Upper lobe of left lung (tissue), 6 donors: ENCODE data around the gene MEF2A. TPM values are rescaled to one million over a fixed set of nuclear protein-coding genes. Genes with fewer than 3 reads are reported as not detected.

ENCODE experiments used
- ATAC-seq, 2 donors: fragments of 200-7000 bp; cut with Tn5 transposase; one replicate each; pipeline ENCODE4 v1.9.1; 2022; ENCODE audit warnings: mild to moderate bottlenecking in 2 of 2, moderate library complexity in 2 of 2; ENCODE audit not compliant: low FRiP score in 2 of 2
- DNase-seq, 2 donors: peaks; one replicate each; pipeline ENCODE4 v3.0.0-alpha.2; 2019 to 2020
- H3K27ac ChIP-seq, 4 donors: fragments of 200-600 bp; sonication (generic); one replicate each; pipeline ENCODE4 v1.5.1; 2016 to 2019
- H3K27me3 ChIP-seq, 4 donors: fragments of 200-600 bp; sonication (generic); one replicate each; pipeline ENCODE4 v1.5.1; 2017 to 2019
- H3K36me3 ChIP-seq, 4 donors: fragments of 200-600 bp; sonication (generic); one replicate each; pipeline ENCODE4 v1.5.1; 2016 to 2019
- H3K4me1 ChIP-seq, 4 donors: fragments of 200-600 bp; sonication (generic); one replicate each; pipeline ENCODE4 v1.5.1; 2018 to 2019
- H3K4me3 ChIP-seq, 4 donors: fragments of 200-600 bp; sonication (generic); one replicate each; pipeline ENCODE4 v1.5.1; 2017 to 2019; ENCODE audit warnings: mild to moderate bottlenecking in 2 of 4, moderate library complexity in 1 of 4
- H3K9me3 ChIP-seq, 4 donors: fragments of 200-600 bp; sonication (generic); one replicate each; pipeline ENCODE4 v1.5.1; 2018 to 2019
- EP300 ChIP-seq, 4 donors: sonication (generic); formaldehyde crosslinking; IDR thresholded peaks; one replicate each; pipeline ENCODE4 v1.5.1; 2017; ENCODE audit warnings: antibody characterized with exemption in 4 of 4, control low read depth in 2 of 4
- POLR2A ChIP-seq, 4 donors: fragments of 450-650 bp; IDR thresholded peaks; one replicate each; pipeline ENCODE4 v1.5.1; 2016 to 2017; ENCODE audit warnings: antibody characterized with exemption in 4 of 4, mild to moderate bottlenecking in 2 of 4
- POLR2AphosphoS5 ChIP-seq, 2 donors: sonication (generic); formaldehyde crosslinking; IDR thresholded peaks; one replicate each; pipeline ENCODE4 v1.5.1; 2017; ENCODE audit warnings: antibody characterized with exemption in 2 of 2
- WGBS, 2 donors: methylation state at CpG; one replicate each; pipeline ENCODE4 v1.1.5; 2017 to 2018; 5-methylcytosine and 5-hydroxymethylcytosine counted together
- total RNA-seq, 6 donors: library from RNA; depleted of rRNA in 4 of 6; stranded (reverse); fragments of >200 nt in 4 of 6; gene quantifications; one replicate each; pipeline versions ENCODE4 v1.1.0 to v1.2.1, GENCODE V29; 2016 to 2021
- TF ChIP-seq, protein P1 (sequence below), 6 experiments: fragments of 450-650 bp in 4 of 6; fragments of 200-600 bp in 2 of 6; sonication (generic) in 2 of 6; IDR thresholded peaks; one replicate each; pipeline ENCODE4 v1.5.1; 2016 to 2019; ENCODE audit warnings: antibody characterized with exemption in 6 of 6
- donor health status: DM: no; HTN: no; CAD: no; lungs with moderate emphysema.
- donor health status: DM: no; HTN: yes; CAD: no; lungs with severe emphysema.

Gene MEF2A
- total RNA-seq, 6 donors from 2014 or later: 54.9 to 89.1 (median 75.2) TPM

DNA sequence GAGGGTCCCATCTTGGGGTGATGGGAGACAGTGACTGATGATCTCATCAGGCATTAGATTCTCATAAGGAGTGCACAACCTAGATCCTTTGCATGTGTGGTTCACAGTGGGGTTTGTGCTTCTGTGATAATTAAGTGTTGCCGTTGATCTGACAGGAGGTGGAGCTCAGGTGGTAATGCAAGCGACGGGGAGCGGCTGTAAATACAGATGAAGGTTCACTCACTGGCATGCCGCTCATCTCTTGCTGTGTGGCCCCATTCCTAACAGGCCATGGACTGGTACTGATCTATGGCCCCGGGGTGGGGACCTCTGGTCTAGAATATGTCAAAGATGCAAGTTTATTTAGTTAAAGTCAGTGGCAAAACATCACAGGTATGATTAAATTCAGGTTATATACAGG is 8.7 kb downstream of the MEF2A start:
- Histone ChIP-seq H3K9me3 (no peaks in the 10 kb centered on the region), H3K27me3 (no peaks in the 10 kb centered on the region), H3K27ac (no peak overlapping the region), H3K4me1 (peaks cover 11 to 28% (median 19%) of the 10 kb centered on the region in 4 donors), H3K4me3 (no peak overlapping the region), H3K36me3 (no peaks in the 10 kb centered on the region)
- WGBS, 2 donors: 96 to 100% methylated on average over 3 to 6 of the region's 6 CpGs
- ATAC-seq: no peak
- TF ChIP-seq POLR2A (IDR thresholded peaks at IDR 0.05) (no peak), EP300 (IDR thresholded peaks at IDR 0.05) (no peak), POLR2AphosphoS5 (IDR thresholded peaks at IDR 0.05) (no peak)
- TF ChIP-seq, protein P1, sequence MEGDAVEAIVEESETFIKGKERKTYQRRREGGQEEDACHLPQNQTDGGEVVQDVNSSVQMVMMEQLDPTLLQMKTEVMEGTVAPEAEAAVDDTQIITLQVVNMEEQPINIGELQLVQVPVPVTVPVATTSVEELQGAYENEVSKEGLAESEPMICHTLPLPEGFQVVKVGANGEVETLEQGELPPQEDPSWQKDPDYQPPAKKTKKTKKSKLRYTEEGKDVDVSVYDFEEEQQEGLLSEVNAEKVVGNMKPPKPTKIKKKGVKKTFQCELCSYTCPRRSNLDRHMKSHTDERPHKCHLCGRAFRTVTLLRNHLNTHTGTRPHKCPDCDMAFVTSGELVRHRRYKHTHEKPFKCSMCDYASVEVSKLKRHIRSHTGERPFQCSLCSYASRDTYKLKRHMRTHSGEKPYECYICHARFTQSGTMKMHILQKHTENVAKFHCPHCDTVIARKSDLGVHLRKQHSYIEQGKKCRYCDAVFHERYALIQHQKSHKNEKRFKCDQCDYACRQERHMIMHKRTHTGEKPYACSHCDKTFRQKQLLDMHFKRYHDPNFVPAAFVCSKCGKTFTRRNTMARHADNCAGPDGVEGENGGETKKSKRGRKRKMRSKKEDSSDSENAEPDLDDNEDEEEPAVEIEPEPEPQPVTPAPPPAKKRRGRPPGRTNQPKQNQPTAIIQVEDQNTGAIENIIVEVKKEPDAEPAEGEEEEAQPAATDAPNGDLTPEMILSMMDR (IDR thresholded peaks at IDR 0.05): no peak
- no peak for DNase-seq

DNA sequence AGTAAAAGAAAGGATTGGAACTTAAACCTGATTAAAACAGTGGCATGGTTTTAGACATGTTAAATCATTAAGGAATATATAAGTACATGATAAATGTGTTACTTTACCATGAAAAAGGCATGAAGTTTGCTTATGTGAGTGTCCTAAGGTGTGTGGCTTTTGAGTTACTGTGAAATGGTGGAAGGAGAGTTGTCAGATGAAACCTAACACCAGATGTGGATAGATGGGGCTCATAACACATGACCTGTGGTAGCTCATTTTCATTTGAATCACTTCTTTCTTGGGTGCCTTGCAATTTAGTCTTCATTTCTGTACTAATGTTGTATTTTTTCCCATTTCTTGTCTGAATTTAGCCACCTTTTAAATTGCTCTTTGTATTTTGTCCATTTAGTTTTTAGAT is 13.0 kb downstream of the MEF2A start:
- no peak for DNase-seq
- TF ChIP-seq, protein P1 (IDR thresholded peaks at IDR 0.05): no peak
- TF ChIP-seq POLR2AphosphoS5 (IDR thresholded peaks at IDR 0.05) (no peak), POLR2A (IDR thresholded peaks at IDR 0.05) (no peak)
- Histone ChIP-seq H3K4me1 (peaks cover 13 to 27% (median 24%) of the 10 kb centered on the region in 4 donors), H3K27me3 (no peaks in the 10 kb centered on the region), H3K27ac (no peak overlapping the region), H3K4me3 (no peak overlapping the region), H3K36me3 (no peaks in the 10 kb centered on the region), H3K9me3 (no peaks in the 10 kb centered on the region)
- no peak for ATAC-seq

DNA sequence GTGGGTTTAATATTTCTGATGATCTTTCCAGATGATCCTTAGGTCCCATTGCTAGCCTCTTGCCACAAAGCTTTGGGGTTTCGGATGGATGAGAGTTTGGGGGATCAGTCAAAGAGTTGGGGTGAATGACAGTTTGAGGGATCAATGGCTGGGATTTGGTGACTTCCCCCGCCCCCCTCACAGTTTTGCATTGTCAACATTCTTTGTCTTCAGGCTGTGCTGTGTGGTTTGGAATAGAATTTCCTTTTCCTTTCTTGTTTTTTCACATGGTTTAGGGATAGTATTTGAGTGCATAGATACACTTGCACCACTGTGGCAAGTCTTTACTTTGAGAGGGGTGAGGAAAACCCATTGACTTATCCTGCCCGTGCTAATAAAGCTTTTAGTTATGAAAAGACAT is 14.3 kb downstream of the MEF2A start:
- ATAC-seq: no peak
- no peaks in the 10 kb centered on the region for H3K27me3 ChIP-seq
- DNase-seq: no peak
- no peak overlapping the region for H3K4me3 ChIP-seq
- H3K27ac ChIP-seq: no peak overlapping the region
- H3K9me3 ChIP-seq: peaks cover 0 to 4% (median 0%) of the 10 kb centered on the region in 4 donors
- TF ChIP-seq POLR2A (IDR thresholded peaks at IDR 0.05): no peak
- no peak for TF ChIP-seq EP300 (IDR thresholded peaks at IDR 0.05)
- TF ChIP-seq POLR2AphosphoS5 (IDR thresholded peaks at IDR 0.05): no peak
- TF ChIP-seq, protein P1 (IDR thresholded peaks at IDR 0.05): no peak
- no peaks in the 10 kb centered on the region for H3K36me3 ChIP-seq
- WGBS, 2 donors: 83 to 90% methylated on average over 3 of the region's 3 CpGs
- H3K4me1 ChIP-seq: peaks cover 13 to 25% (median 20%) of the 10 kb centered on the region in 4 donors

DNA sequence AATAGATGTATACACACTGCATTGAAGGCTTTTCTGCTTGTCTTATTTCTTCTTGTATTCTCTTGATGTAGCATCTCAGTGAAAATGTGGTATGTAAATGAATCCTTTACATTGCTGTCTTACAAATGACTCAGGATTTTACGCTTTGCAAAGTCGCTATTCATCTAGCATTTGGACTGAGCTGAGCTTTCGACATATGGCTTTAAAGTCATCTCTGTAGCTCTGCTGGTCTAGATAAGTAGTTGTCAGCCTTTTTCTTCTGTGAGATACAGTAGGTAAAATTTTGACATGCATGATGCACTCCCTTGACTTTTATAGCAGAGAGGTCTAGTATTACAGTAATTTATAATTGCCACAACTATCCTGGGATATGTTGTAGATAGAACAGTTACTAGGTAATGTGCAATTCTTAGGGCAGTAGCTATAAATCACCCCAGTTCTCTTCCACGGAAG is 16.8 kb downstream of the MEF2A start:
- no peak overlapping the region for H3K4me3 ChIP-seq
- ATAC-seq (no peak), DNase-seq (no peak)
- peaks cover 13 to 25% (median 20%) of the 10 kb centered on the region in 4 donors for H3K4me1 ChIP-seq
- no peaks in the 10 kb centered on the region for H3K27me3 ChIP-seq
- H3K27ac ChIP-seq: no peak overlapping the region
- peaks cover 0 to 10% (median 4%) of the 10 kb centered on the region in 4 donors for H3K9me3 ChIP-seq
- H3K36me3 ChIP-seq: no peaks in the 10 kb centered on the region
- TF ChIP-seq POLR2AphosphoS5 (IDR thresholded peaks at IDR 0.05): no peak
- TF ChIP-seq, protein P1 (IDR thresholded peaks at IDR 0.05): no peak
- TF ChIP-seq EP300 (IDR thresholded peaks at IDR 0.05): no peak
- no peak for TF ChIP-seq POLR2A (IDR thresholded peaks at IDR 0.05)
- WGBS, 2 donors: 83 to 85% methylated on average over 4 of the region's 4 CpGs

DNA sequence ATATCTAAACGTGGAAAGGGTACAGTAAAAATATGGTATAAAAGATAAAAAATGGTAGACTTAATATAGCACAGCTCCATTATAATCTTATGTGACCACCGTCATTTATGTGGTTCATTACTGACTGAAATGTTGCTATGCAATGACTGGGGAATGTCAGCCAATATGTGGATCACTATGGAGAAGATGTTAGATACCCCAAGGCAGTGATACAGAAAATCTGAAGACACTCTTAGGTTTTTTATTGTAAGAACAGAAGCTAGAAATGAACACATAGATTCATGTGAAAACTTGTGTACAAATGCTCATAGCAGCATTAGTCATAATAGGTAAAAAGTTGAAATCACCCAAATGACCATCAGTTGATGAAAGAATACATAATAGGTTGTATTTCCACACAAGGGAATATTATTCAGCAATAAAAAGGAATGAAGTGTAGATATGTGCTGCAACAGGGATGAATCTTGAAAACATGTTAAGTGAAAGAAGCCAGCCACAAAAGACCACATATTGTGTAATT is 18.4 kb downstream of the MEF2A start:
- WGBS, 2 donors: 90 to 95% methylated on average over 2 of the region's 2 CpGs
- Histone ChIP-seq H3K27me3 (no peaks in the 10 kb centered on the region), H3K27ac (no peak overlapping the region), H3K36me3 (no peaks in the 10 kb centered on the region), H3K4me3 (no peak overlapping the region), H3K4me1 (peaks cover 8 to 28% (median 14%) of the 10 kb centered on the region in 4 donors), H3K9me3 (peaks cover 0 to 10% (median 4%) of the 10 kb centered on the region in 4 donors)
- DNase-seq: no peak
- ATAC-seq: no peak
- TF ChIP-seq EP300 (IDR thresholded peaks at IDR 0.05): no peak
- TF ChIP-seq, protein P1 (IDR thresholded peaks at IDR 0.05): no peak
- TF ChIP-seq POLR2AphosphoS5 (IDR thresholded peaks at IDR 0.05): no peak
- TF ChIP-seq POLR2A (IDR thresholded peaks at IDR 0.05): no peak
